ENCODE measurements around the gene CCT5.
"Not testable (repeated sequence)": the region's sequence is repeated elsewhere in the genome, so short reads cannot be mapped to it uniquely, and the experiment has no call there.

The CCT5 gene

DNA sequence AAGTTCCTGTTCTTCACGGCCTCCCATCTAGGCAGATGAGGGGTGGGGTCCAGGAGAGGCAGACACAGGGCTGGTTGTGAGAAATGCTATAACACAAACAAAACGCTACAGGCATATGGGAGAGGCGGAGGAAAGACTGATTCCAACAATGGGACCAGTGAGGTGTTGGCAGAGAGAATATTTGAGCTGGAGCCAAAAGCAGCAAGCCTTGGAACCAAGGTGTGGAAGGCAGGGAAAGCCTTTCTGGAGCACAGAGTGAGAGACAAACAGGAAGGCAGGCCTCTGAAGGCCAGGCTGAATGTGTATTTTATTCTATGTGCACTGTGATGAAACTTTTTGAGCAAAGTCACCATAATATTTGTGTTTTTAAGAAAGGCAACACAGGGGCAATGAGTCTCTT, 3.3 kb upstream of the CCT5 start:
- peak; percentile 87 for DNase-seq (ENCODE audit: low spot score)

DNA sequence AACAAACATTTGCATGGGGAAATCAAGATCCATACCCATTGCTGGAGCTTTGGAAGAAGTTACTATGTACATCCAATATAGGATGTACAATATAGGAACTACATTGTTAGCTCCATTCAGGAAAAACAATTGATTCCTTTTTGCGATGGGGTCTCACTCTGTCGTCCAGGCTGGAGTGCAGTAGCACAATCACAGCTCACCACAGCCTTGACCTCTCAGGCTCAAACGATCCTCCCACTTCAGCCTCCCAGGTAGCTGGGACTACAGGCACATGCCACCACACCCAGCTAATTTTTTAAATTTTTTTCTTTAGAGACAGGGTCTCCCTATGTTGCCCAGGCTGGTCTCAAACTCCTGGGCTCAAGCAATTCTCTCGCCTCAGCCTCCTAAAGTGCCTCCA, 2.9 kb upstream of the CCT5 start:
- DNase-seq (ENCODE audit: low spot score): not testable (repeated sequence)

DNA sequence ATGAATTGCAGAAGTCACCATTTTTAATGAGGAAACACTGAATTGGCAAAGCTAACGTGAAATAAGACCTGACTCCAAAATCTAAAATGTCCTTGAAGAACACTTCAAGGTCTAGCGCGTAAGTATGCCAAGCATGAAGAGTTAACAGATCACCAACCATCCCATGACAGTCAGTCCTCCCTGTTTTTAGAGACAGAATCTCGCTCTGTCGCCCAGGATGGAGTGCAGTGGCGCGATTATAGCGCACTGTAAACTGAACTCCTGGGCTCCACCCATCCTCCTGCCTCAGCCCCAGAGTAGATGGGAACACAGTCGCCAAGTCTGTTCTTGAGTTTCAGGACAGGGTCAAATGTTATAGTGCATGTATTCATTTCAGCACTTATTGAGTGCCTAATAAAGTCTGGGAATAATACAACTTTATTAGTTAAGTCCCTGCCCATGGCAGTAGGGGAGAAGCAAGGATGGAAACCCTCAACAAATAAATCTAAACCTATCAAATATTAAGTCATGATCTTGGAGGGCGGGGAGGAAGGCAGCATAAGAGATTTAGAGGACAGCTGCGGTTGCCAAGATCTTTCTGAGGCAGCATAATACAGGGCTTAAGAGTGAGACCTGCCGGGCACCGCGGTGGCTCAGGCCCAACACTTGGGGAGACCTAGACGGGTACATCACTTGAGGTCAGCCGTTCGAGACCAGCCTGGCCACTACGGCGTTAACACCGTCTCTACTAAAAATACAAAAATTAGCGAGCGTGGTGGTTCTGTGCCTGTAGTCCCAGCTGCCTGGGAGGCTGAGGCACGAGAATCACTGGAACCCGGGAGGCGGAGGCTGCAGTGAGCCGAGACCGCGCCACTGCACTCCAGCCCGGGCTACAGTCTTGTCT, 1.5 kb upstream of the CCT5 start:
- DNase-seq (ENCODE audit: low spot score): no peak

DNA sequence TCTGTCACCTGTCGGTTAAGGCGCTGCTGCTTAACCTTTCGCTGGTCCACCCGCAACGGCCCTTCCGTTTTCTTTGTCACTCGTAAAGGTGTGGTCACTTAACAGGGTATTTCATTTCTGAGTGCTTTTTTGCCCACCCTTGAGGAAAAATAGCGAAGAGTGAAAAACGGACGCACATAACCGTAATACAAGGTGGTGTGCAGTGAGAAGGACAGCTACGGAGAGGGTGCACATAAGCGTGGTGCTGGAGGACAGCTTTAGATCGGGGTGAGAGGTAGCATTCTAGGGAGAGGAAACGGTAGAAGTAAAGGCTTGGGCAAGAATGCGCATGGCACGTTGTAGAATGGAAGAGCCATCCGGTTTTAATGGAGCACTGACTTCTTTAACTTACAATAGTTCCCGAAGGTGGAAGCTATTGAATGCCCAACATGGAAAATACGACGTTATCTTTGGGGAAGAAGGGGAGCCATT, 761 bp downstream of the CCT5 start:
- no peak for DNase-seq (ENCODE audit: low spot score)

DNA sequence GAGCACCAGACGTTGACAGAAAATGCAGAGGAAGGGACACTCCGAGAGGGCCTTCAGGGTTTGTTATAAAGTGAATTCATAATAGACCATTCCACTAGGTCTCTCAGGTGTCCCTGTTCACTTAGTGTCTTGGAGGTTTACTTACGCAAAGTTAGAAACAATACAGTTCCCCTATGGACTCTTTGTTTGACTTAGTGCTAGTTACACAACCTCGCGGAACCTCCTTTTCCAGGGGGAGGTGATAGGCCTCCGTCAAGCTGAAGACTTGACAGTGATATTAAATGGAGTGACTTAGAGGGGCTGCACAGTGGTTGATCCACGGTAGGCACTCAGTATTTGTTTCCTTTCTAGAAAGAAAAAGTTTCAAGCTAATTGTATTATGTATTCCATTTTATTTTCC, 1.3 kb downstream of the CCT5 start:
- no peak for DNase-seq (ENCODE audit: low spot score)

DNA sequence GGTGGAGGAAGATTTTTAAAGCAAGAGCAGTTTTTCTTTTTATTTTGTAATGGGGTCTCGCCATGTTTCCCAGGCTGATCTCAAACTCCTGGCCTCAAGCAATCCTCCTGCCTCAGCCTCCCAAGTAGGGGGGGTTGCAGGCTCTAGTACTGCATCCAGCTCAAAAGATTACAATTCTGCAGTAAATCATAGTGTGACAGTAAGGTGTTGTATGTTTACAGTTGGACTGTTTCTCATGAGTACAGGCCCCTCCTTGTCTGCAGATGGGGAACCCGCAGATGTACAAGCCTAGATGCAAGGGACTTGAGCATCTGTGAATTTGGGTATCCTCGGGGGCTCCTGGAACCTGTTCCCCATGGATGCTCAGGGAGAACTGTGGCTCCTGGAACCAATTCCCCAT, 3.3 kb downstream of the CCT5 start:
- no peak for DNase-seq (ENCODE audit: low spot score)

DNA sequence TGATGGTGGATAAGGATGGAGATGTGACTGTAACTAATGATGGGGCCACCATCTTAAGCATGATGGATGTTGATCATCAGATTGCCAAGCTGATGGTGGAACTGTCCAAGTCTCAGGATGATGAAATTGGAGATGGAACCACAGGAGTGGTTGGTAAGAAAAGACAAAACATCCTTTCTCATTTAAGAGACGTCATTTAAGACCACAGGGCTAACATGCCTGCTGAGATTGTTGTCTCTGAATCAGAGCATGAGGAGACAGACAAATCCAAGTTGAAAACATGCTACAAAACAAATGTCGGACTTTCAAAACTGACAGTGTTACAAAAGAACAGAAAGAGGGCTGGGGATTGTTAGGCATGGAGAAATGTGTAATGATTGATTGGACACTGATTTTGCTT, 4.6 kb downstream of the CCT5 start:
- no peak for DNase-seq (ENCODE audit: low spot score)

DNA sequence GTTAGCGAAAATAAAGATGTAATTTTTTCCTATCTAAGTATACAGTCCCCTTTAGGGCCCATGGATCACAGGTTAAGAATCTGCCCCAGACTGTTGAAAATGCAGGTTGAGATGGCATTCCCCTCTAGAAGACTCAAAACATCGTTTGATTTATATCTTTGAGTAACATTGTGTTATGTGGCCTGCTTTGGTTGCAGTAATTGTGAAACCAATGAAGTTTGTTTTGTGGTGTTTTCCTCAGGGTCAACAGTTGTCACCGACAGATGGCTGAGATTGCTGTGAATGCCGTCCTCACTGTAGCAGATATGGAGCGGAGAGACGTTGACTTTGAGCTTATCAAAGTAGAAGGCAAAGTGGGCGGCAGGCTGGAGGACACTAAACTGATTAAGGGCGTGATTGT, 7.8 kb downstream of the CCT5 start:
- no peak for DNase-seq (ENCODE audit: low spot score)

DNA sequence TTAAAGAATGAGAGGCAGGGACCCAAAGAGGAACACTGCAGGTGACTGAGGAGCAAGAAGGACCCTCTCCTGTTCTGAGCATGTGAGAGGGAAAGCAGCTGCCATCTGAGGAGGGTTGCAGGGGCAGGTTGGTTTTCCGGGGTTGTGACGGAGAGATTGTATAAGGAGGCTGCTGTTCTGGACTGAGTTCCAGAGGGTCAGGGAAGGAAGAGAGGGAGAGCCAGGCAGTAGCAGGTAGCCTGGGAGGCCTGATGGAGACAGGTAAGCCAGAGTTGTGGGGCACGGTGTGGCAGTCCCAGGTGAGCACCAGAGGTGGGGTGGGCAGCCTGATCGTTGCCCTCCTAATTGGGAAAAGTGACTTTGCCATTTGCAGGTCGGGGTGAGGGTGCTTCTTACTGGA, 9.8 kb downstream of the CCT5 start:
- no peak for DNase-seq (ENCODE audit: low spot score)

DNA sequence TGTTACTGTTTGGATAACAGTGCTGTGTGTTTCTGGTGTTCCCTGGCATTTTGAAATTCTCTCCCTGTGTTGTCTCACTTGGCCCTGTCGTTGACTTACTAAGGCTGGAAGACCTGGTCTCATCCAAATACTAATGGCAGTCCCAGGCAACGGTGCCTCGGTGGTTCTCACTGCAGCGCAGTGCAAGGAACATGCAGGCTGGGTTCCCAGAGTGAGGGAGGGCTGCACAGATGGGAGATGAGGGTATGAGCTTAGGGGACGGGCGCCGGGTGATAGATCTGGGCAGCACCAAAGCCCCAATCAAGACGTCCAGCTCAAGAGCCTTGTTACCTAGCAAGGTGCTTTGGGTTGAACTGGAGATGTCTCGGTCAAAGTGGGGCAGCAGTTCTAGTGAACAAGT, 11.0 kb downstream of the CCT5 start:
- no peak for DNase-seq (ENCODE audit: low spot score)

DNA sequence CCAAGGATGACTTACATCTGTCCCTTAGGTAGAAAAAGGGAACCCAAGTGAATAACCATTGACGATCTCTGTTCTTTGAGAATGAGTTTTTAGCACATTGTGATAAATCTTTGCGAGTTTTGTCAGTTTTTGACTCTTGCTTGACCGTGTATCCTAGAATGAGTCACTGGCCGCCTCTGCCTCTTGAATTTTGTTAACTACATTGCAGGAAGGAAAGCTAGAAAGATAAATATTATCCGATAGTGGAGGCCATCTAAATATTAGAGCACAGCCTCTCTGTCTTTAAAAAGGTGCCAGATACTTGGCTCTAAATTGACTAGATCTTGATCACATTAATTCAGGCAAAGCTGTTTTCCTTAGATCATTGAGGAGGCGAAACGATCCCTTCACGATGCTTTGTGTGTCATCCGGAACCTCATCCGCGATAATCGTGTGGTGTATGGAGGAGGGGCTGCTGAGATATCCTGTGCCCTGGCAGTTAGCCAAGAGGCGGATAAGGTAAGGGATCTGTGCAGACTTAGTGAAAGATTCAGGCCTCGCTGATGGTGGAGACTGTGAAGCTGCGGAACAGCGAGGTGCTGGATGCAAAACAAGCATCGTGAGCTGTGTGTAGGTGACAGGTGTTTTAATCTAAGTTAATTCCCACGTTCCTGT, 12.2 kb downstream of the CCT5 start:
- DNase-seq (ENCODE audit: low spot score): no peak

DNA sequence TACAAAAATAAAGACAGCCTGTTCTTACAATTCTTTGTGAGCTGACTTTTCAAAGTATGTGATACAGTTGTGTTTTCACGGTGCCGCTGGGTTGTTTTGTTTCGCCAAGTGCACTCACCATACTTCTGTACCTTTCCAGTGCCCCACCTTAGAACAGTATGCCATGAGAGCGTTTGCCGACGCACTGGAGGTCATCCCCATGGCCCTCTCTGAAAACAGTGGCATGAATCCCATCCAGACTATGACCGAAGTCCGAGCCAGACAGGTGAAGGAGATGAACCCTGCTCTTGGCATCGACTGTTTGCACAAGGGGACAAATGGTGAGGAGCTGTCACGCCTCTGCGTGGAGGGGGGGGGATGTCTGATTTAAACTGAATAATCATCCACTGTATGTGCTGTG, 12.9 kb downstream of the CCT5 start:
- DNase-seq (ENCODE audit: low spot score): no peak

DNA sequence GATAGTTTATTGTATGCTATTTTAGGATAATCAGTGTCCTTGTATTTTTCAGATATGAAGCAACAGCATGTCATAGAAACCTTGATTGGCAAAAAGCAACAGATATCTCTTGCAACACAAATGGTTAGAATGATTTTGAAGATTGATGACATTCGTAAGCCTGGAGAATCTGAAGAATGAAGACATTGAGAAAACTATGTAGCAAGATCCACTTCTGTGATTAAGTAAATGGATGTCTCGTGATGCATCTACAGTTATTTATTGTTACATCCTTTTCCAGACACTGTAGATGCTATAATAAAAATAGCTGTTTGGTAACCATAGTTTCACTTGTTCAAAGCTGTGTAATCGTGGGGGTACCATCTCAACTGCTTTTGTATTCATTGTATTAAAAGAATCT, 14.5 kb downstream of the CCT5 start:
- no peak for DNase-seq (ENCODE audit: low spot score)

DNA sequence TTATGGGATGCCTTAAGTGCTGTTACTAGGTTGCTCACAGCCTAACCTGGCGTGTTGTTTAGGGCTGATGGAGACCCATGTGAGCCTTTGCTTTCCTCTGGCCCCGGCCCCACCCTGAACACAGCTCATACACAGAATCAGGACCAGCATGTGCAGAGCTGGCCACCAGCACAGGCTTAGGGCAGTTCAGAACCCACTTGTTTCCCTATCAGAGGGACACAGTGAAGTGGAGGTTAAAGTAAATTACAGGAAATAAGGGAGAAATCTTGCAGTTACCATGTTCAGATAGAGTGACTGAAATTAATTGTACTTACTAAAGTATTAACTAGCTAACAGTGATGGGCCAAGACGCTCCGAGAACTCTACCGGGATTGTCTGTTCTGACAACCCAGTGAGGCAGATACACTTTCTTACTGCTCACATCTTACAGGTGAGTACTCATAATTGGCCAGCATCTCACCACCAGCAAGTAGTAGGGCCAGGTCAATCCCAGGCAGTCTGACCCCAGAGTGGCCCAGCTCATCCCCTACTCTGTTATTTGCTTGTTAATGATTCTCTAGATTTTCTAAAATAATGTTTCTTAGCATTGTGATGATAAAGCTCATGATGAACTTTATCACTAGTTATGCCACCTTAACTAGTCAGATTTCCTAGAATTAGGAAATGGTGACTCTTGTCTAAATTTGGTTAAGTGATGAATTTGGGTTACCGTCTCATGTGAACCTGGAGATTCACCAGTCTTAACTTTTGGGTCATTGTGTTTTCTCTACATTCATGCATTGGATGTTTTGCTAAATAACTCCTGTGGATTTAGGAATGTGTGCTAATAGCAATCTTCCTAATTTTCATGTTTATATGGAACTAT, 15.4 kb downstream of the CCT5 start:
- DNase-seq (ENCODE audit: low spot score): no peak

DNA sequence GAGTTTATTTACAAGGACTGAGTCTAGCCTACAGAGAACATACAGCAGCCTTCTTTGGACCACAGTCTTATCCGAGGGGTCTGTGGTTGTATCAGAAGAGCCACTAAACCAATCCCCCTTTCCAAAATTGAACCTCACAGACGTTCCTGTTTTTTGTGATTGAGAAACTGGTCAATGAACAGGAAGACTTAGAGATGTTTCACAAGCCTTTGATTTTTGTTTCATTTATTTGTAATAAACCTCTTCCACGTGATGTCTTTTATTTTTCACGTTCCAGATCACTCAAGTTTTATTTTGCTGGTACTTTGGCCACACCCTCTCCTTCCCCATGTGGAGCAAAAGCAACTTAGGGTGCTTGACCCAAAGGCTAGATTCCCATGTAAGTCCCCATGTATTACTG, 16.1 kb downstream of the CCT5 start:
- no peak for DNase-seq (ENCODE audit: low spot score)

DNA sequence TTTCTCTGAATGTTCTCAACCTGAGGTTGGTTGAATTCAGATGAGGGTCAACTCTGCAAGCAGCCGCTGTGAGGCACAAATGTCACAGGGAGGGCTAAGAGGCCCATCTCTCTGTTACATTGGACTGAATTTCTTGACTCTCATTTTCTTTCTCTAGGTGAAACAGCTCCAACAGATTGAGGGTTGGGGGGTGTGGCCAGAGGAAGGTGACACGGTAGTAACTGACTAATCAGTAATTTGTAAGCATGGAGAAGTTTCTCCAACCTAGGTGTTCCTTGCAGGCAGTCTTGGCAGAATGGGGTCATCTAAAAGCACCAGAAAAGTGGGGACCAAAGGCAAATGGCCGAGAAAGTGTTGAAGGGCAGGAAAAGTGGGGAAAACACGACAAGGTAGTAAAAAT, 16.8 kb downstream of the CCT5 start:
- DNase-seq (ENCODE audit: low spot score): no peak

DNA sequence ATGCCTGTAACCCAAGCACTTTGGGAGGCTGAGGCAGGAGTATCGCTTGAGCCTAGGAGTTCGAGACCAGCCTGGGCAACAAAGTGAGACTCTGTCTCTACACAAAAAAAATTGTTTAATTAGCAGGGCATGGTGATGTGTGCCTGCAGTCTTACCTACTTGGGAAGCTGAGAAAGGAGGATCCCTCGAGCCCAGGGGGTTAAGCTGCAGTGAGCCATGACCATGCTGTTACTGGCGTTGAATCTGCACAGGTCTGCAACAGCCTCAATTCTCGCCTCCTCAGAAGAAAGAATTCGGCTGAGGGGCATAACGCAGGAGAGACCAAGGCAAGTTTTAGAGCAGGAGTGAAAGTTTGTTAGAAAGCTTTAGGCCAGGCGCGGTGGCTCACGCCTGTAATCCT, 18.0 kb downstream of the CCT5 start:
- no peak for DNase-seq (ENCODE audit: low spot score)

DNA sequence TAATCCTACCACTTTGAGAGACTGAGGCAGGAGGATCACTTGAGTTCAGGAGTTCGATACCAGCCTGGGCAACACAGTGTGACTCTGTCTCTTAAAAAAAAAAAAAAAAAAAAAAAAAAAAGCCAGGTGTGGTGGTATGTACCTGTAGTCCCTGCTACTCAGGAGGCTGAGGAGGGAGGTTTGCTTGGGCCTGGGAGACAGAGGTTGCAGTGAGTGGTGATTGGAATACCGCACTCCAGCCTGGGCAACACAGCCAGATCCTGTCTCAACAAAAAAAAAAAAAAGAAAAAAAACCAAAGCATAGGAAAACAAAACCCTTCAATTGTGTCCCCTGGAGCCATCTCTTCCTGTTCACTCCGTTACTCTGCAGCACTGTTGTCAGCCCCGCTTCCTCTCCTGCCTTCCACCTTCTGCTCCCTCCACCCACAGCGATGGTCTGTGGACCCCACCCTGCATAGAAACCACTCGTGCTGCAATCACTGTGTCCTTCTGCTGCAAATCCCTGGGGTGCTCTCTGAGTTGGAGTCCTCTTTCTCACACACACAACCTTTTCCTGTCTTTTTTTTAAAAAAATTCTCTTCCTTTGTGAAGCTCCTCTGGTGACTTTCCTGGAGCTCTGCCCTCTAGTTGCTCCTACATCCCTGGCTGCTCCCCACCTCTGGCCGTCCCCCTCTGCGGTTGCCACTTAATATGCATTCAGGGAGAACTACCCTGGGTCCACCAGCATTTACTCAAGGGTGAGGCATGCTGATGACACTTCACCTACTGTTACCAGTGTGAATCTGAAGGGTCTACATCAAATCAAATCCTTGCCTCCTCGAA, 22.2 kb downstream of the CCT5 start:
- no peak for DNase-seq (ENCODE audit: low spot score)

DNA sequence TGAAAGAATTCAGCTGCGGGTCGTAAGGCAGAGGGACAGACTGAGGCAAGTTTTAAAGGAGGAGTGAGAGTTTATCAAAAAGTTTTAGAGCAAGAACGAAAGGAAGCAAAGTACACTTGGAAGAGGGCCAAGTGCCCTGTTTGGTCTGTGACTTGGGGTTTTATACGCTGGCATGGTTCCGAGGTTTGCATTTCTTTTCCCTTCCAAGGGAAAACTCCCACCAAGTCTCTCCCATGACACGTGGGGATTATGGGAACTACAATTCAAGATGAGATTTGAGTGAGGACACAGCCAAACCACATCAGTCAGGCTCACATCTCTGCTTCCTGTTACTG, 22.8 kb downstream of the CCT5 start:
- DNase-seq (ENCODE audit: low spot score): not testable (repeated sequence)

DNA sequence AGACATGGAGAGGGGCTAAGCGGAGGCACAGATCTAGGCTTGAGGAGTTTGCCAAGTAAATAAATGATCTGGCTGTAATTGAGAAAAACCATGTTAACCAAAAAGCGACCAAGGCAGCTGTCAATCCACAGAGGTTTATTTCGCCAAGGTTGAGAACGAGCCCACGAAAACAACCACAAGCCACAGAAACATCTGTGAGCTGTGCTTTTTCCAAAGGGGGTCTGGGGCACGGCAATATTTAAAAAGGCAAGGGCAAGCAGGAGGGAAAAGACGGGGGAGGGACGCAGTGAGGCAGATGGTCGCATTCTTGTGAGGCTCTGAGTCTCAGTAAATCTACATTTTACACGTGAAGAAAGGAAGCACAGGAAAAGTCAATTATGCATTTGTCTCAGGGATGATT, 25.4 kb downstream of the CCT5 start:
- DNase-seq (ENCODE audit: low spot score): no peak

DNA sequence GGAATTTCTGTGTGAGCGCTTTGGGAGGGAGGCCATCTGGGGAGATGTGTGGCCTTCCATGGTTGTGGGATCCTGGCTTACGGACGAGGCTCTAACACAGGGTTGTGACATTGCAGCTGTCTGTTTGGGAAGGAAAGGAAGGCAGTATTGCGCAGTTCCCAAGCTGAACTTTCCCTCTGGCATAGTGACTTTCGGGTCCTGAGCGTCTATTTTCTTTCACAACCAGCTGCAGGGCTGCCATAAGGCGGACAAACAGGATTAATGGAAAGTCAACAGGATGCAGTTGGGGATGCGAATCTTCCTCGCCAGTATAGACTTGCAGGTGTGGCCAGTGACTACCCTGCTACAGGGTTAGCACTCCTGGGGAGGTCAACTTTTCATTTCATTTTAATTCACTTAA, 25.9 kb downstream of the CCT5 start:
- no peak for DNase-seq (ENCODE audit: low spot score)

DNA sequence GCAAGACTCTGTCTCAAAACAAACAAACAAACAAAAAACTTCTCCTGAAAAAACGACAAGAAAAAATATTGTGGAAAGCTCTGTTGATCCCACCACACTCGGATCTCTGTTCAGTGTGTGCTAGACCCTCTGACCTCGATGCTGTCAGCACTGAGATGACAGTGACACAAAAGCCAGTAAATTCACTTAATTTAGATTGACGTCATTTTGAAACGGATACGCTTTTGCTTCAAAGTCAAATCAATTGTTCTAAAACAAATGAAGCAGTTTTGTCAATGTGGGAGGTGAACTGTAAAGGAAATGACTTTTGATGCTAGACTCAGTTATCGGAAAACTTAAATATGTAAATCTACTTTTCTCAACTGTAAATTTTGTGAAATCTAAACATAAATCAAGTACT, 26.6 kb downstream of the CCT5 start:
- no peak for DNase-seq (ENCODE audit: low spot score)

All from cerebellar cortex (tissue), 1 donor.